ENCODE results near the gene RADIL.

The RADIL gene

GRCh38 chr7:4849390-4849789 lies 34.1 kb downstream of the RADIL start:
- DNase-seq = peak; percentile 5 to 19

DNA sequence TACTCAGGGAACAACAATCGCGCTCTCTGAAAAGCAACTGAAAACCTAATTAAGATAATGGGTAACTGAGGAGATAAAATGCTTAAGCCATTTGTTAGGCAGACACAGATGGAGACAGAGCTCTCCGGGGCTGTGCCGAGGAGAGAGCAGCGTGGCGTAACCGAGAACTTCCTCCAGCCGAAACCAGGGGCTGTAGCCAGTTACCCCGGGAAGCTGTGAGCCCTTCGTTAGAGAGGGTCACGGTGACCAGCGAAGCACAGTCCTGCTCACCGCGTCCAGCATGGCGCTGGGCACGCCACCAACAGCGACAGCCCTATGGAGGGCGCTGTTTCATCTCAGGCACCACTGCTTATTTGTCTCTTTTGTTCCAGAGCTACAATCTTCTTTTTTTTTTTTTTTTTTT lies 37.8 kb downstream of the RADIL start:
- DNase-seq = no peak

- no peak for DNase-seq
Measured at GRCh38 chr7:4842319-4843064, 41.0 kb downstream of the RADIL start.

- DNase-seq = no peak
Measured at GRCh38 chr7:4841836-4842235, 41.7 kb downstream of the RADIL start.

GRCh38 chr7:4841007-4841784 lies 42.3 kb downstream of the RADIL start:
- DNase-seq = no peak

DNA sequence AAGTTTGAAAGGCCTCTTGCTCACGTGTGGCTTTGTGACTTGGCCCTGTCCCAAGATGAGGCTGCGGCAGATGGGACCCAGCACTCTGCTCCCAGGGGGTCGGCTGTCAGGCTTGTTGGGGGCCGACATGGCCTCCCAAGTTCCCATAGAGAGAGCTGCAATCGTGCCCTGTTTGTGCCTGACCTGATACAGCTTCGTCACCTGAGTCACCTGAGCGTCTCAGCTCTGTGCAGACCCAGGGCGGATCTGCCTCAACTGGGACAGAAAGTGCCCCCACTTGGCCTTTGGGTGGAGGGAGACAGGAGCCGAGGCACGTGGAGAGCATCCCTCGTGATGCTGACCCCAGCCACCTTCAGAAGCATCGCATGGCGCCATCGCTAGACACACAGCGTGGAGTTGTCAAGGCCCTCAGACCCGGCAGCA lies 43.4 kb downstream of the RADIL start:
- DNase-seq = no peak

DNA sequence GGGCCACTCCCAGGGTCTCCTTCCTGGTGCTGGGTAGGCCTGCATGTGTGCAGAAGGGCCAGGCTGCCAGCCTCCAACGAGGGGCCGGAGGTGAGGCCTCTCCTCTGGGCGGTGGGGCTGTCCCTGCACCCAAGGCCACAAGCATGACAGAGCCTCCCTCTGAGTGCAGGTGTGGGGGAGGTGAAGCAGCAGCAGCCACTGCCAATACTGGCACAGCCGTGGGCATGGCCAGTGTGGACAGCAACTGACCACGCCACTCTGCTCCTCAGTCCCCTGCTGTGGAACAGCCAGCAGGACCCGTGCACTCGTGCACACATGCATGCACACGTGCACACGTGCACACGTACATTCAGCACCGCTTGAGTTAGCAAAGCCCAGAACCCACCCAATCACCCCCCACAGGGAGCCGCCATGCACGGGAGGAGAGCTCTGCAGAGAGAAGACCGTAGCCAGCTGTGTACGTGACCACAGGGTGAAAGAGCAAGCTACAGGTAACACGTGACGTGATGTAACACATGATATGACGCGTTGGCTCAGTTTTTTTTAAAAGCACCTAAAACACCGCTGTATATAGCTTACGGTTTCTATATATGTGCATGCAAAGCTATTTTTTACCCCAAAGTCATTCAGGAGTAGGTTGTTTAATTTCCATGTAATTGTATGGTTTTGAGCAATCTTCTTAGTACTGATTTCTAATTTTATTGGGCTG lies 44.7 kb downstream of the RADIL start:
- DNase-seq = no peak

DNA sequence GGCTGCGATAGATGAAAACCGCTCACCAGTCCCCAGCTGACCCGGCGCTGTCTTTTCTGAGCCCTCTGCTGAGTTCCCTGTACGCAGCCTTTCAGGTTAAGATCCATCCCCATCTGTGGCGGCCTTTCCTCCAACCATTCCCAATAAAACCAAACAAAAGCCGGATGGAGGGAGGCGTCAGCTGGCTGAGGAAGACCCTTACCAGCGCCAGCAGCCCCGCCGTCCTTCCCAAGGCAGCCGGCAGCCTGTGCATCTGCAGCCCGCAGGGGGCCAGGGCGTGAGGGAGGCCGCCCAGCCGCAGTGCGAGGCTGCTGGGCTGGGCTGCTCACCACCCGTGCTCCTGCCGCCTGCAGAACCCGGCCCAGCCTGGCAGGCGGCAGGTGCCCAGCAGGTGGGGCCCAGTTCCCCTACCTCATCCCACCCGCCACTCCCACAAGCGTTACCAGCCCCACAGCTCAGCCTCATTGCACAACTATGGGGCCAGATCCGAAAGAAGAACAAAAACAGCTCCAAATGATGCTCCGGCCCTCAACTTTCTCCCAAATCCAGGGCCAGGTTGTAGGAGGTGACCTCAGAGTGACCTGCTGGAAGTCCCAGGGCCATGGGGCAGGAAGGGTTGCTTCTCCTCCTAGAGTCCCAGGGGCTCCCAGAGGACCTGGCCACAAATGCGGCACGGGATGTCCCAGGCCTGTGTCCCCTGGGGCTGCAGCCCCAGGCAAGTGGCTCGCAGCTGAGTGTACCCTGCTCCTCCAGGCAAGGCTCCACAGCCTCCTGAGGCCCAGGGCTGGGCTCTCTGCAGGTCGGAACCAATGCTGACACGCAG lies 45.5 kb downstream of the RADIL start:
- DNase-seq = no peak

- no peak for DNase-seq
Measured at GRCh38 chr7:4837041-4837802, 46.3 kb downstream of the RADIL start.

DNA sequence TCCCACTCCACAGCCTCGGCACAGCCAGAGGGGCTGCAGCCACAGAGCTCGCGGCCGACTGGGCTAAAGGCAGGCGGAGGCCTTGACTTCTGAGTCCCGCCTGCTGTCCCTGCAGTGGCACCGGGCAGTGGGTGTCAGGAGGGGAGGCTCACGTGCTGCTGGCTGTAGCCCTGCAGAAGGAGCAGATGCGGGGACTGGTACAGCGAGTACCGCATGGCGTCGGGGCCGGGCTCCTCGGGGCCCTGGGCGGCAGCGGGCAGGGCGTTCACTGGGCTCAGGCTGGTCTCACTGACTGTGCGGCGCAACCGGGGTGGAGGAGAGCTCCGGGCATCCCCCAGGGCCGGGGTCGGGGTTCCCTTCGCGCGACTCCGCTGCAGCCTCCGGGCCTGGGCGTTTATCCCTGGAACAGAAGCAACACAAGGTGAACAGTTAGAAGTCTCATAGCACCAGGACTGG lies 47.3 kb downstream of the RADIL start:
- DNase-seq = no peak

GRCh38 chr7:4835398-4836205 lies 47.9 kb downstream of the RADIL start:
- no peak for DNase-seq

GRCh38 chr7:4834601-4835397 lies 48.7 kb downstream of the RADIL start:
- DNase-seq = no peak

DNA sequence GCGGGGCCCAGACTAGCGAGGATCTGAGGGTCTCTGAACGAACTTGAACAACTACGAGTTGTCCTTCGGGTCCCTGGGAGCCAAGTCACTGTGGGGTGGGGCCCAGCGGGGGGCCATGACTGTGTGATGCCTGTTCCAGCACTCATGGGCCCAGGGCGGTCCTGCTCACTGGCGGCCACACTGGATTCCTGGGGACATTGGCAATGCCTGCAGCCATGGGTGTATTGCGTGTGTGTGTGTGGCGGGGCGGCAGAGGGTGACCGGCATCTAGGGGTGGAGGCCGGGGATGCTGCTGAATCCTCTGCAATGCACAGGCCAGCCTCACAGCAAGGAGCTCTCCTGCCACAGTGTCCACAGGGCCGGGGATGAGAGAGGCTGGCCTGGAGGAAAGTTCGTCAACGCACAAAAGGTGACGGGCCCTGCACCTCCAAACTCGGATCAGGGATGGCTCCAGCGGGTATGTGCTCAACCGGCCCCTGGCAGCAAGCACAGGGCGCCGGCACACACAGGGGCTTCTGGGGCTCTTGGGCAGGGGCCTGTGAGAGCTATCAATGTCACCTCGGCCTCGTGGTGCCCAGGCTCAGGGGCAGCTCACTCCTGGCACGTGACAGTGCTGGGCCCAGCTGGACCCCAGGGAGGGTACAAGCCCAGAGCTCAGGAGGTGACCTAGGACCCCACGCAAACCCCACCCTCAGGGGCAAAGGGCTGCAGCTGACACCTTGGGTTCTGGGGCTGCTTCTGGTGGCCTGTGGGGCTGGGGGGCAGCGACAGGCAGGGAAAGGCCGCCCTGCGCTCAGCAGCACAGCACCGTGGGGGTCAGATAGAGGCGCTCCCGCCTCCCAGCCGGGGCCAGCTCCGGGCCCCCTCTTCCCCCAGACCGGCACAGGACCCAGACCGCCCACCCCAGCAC lies 49.6 kb downstream of the RADIL start:
- no peak for DNase-seq

GRCh38 chr7:4833176-4833575 lies 50.3 kb downstream of the RADIL start:
- DNase-seq = no peak

- no peak for DNase-seq
Measured at GRCh38 chr7:4832711-4833110, 50.8 kb downstream of the RADIL start.

DNA sequence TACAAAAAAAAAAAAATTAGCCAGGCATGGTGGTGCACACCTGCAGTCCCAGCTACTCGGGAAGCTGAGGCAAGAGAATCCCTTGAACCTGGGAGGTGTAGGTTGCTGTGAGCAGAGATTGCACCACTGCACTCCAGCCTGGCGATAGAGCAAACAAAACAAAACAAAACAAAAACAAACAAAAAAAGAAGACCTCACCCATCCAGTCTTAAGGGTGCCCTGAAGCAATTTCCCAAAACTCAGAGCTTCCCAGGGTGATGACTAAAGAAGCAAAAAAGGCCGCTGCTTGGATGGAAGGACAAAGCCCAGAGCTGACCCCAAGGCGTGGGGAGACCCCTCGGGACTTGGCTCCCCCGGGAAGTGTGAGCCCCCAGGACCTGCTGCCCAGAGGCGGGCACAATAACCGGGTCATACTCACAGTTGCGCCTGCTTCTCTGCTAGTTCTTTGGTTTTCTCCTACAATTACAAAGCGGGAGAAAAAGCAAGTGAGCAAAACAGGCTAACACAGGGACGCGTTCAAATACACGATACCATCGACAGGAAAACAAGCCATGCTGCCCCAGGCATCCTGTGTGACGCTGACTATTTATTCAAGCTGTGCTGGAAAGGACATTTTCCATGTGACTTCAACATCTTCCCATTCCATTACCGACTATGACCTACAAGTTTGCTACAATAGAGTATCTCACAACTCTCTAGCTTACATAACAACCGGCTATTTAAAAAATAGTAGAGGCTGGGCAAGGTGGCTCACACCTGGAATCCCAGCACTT lies 51.6 kb downstream of the RADIL start:
- no peak for DNase-seq

DNA sequence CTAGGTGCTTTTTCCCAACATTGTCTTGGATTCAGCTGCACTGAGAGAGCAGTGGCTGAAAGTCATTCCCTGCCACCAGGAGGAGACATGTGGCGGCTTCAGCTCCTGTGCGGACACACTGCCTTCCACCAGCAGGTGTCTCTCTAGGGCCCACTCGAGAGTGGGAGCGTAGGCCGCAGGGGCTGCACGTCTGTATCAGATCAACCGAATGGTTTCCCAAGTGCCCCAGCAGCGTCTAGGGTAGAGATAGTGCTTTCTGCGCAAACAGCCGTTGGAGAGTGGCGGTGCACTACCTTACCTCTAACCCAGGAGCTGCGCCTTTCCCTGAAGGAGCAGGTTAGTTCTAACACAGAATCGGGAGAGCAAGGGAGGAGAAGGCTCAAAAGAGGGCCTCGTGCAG lies 53.3 kb downstream of the RADIL start:
- DNase-seq = peak; percentile 57 to 63

- DNase-seq = no peak
Measured at GRCh38 chr7:4828720-4829383, 54.7 kb downstream of the RADIL start.
